K562 (cell line): Measurements from ENCODE around the gene USH1G. TPM values are rescaled to one million over a fixed set of nuclear protein-coding genes. Genes with fewer than 3 reads are reported as not detected.

Experiments
- ATAC-seq: fragments of 200-7000 bp; cut with Tn5 transposase; 3 replicates; pipeline ENCODE4 v1.9.1; 2020; ENCODE audit warnings: moderate library complexity
- BruUV-seq: library from RNA; stranded (reverse); fragments of 400-500 nt; replicated peaks from 2 replicates; lab custom pipeline; 2021; lab: Mats Ljungman, UMichigan
- CTCF ChIA-PET: fragments of 300-600 bp; formaldehyde crosslinking; extraction: SDS; loops from one replicate; lab custom pipeline; 2021; ENCODE audit warnings: low intra/inter-chr PET ratio; lab: Yijun Ruan, JAX
- POLR2A ChIA-PET: fragments of 300-600, 350-650 bp; sonication (Branson Sonifier 250); formaldehyde crosslinking; extraction: SDS; loops from one replicate; lab custom pipeline; 2021; ENCODE audit warnings: antibody characterized with exemption, inconsistent platforms; lab: Yijun Ruan, JAX
- DNase-seq, 4 experiments: peaks; one replicate each; pipeline versions ENCODE4 v3.0.0 to v3.0.0-alpha.2; 2011 to 2018; ENCODE audit warnings: low spot score in 3 of 4, mixed read lengths in 3 of 4; ENCODE audit errors: extremely low read depth in 1 of 4
- FAIRE-seq: peaks from 2 replicates; lab custom pipeline; 2011; peaks lifted over from hg19 to GRCh38; lab: Jason Lieb, UNC
- H2AFZ ChIP-seq: 2 replicates; pipeline ENCODE4 v1.6.0; 2011; ENCODE audit warnings: low read depth, low read length, control low read depth, inconsistent platforms
- H3K27ac ChIP-seq: fragments of 200-600 bp; 3 replicates; pipeline ENCODE4 v1.8.0; 2011; ENCODE audit warnings: low read depth, mild to moderate bottlenecking, control low read depth, inconsistent platforms, low read length, moderate library complexity, mixed read lengths; ENCODE audit errors: extremely low read depth
- H3K27me3 ChIP-seq, 2 experiments: fragments of 300-600 bp in 1 of 2; 2 replicates in 1 of 2; 3 replicates in 1 of 2; pipeline versions ENCODE4 v1.6.0 to v1.8.0; 2011; ENCODE audit warnings: inconsistent platforms in 2 of 2, low read length in 2 of 2, mild to moderate bottlenecking in 1 of 2, mixed read lengths in 1 of 2, moderate library complexity in 1 of 2; ENCODE audit not compliant: control insufficient read depth in 2 of 2, insufficient read depth in 2 of 2
- H3K36me3 ChIP-seq: fragments of 300-600 bp; 3 replicates; pipeline ENCODE4 v1.8.0; 2011; ENCODE audit warnings: mild to moderate bottlenecking, low read length, inconsistent platforms; ENCODE audit not compliant: control insufficient read depth, insufficient read depth
- H3K4me1 ChIP-seq, 2 experiments: fragments of 200-600 bp in 1 of 2; replicated peaks in 1 of 2; 2 replicates in 1 of 2; 3 replicates in 1 of 2; pipeline versions ENCODE4 v1.5.1 to v1.8.0; 2011; ENCODE audit warnings: inconsistent platforms in 2 of 2, low read length in 2 of 2, mild to moderate bottlenecking in 1 of 2, mixed read lengths in 1 of 2, moderate library complexity in 1 of 2; ENCODE audit not compliant: control insufficient read depth in 2 of 2, insufficient read depth in 2 of 2
- H3K4me2 ChIP-seq: 2 replicates; pipeline ENCODE4 v1.6.1; 2011; ENCODE audit warnings: low read length, control low read depth, inconsistent platforms, mixed read lengths; ENCODE audit not compliant: insufficient read depth
- H3K4me3 ChIP-seq: fragments of 200-600 bp; sonication (generic), shearing (Covaris generic); 2 replicates; pipeline ENCODE4 v1.5.1; 2016; ENCODE audit warnings: control low read depth, inconsistent platforms
- H3K79me2 ChIP-seq: fragments of 200-600 bp; 3 replicates; pipeline ENCODE4 v1.8.0; 2011; ENCODE audit warnings: low read length, inconsistent platforms; ENCODE audit not compliant: control insufficient read depth, insufficient read depth
- H3K9ac ChIP-seq, 2 experiments: 2 replicates each; pipeline versions ENCODE4 v1.6.0 to v1.6.1; 2011; ENCODE audit warnings: low read depth in 2 of 2, low read length in 2 of 2, control low read depth in 1 of 2, inconsistent platforms in 1 of 2, mild to moderate bottlenecking in 1 of 2, mixed read lengths in 1 of 2; ENCODE audit not compliant: insufficient read depth in 1 of 2
- H3K9me1 ChIP-seq: one replicate; pipeline ENCODE4 v1.6.0; 2011; ENCODE audit warnings: inconsistent platforms, mild to moderate bottlenecking, low read length, moderate library complexity; ENCODE audit not compliant: control insufficient read depth, insufficient read depth
- H3K9me3 ChIP-seq: replicated peaks from 2 replicates; pipeline ENCODE4 v1.5.1; 2011; ENCODE audit warnings: low read depth, low read length, inconsistent platforms; ENCODE audit not compliant: control insufficient read depth, insufficient read depth
- H4K20me1 ChIP-seq: replicated peaks from 2 replicates; pipeline ENCODE4 v1.6.1; 2011; ENCODE audit warnings: low read length, inconsistent platforms, mixed read lengths; ENCODE audit not compliant: control insufficient read depth, insufficient read depth
- ARID3B ChIP-seq: fragments of 250-450 bp; sonication (Bioruptor Pico); IDR thresholded peaks from 2 replicates; pipeline ENCODE4 v1.4.0; 2020; ENCODE audit warnings: borderline replicate concordance
- CLOCK ChIP-seq: fragments of 250-450 bp; sonication (Bioruptor Pico); IDR thresholded peaks from 2 replicates; pipeline ENCODE4 v1.4.0; 2020; ENCODE audit warnings: mild to moderate bottlenecking, moderate library complexity, borderline replicate concordance
- CREBBP ChIP-seq: IDR thresholded peaks from one replicate; pipeline ENCODE4 v1.6.1; 2012; ENCODE audit warnings: low read depth, mild to moderate bottlenecking, control low read depth, inconsistent platforms, low read length
- CTCF ChIP-seq, 3 experiments: IDR thresholded peaks in 2 of 3; conservative IDR thresholded peaks in 1 of 3; 2 replicates each; pipeline ENCODE4 v1.5.1; 2011 to 2012; ENCODE audit warnings: low read length in 3 of 3, mild to moderate bottlenecking in 3 of 3, control low read depth in 2 of 3, improper control_type of control experiment in 1 of 3, inconsistent platforms in 1 of 3, low read depth in 1 of 3, mixed read lengths in 1 of 3, moderate library complexity in 1 of 3; ENCODE audit not compliant: insufficient read depth in 2 of 3
- EZH2 ChIP-seq: IDR thresholded peaks from 2 replicates; pipeline ENCODE4 v1.6.1; 2012; ENCODE audit warnings: low read depth, mild to moderate bottlenecking, inconsistent platforms, low read length, borderline replicate concordance
- FUS ChIP-seq: fragments of 200-400 bp; formaldehyde crosslinking; optimal IDR thresholded peaks from 2 replicates; pipeline ENCODE3; 2017; ENCODE audit warnings: low read depth, low read length
- KLF6 ChIP-seq: fragments of 250-450 bp; sonication (Bioruptor Pico); IDR thresholded peaks from 2 replicates; pipeline ENCODE4 v1.4.0; 2020; ENCODE audit warnings: mild to moderate bottlenecking, moderate library complexity, borderline replicate concordance
- NR3C1 ChIP-seq: sonication (generic); formaldehyde crosslinking; IDR thresholded peaks from 2 replicates; pipeline ENCODE4 v1.8.1; 2022; ENCODE audit warnings: missing genetic modification reagents
- RCOR1 ChIP-seq, 2 experiments: IDR thresholded peaks; 2 replicates each; pipeline ENCODE4 v1.6.1; 2012; ENCODE audit warnings: low read depth in 2 of 2, low read length in 2 of 2, borderline replicate concordance in 1 of 2, improper control_type of control experiment in 1 of 2
- SETDB1 ChIP-seq: IDR thresholded peaks from one replicate; pipeline ENCODE4 v1.6.1; 2012; ENCODE audit warnings: low read length, control low read depth, inconsistent platforms
- SMARCE1 ChIP-seq: fragments of 450-650 bp; IDR thresholded peaks from 2 replicates; pipeline ENCODE4 v1.7.1; 2016; ENCODE audit warnings: mild to moderate bottlenecking
- SNIP1 ChIP-seq: fragments of 450-650 bp; IDR thresholded peaks from 2 replicates; pipeline ENCODE4 v1.7.1; 2017; ENCODE audit warnings: low read depth, mild to moderate bottlenecking
- TAF1 ChIP-seq: IDR thresholded peaks from 2 replicates; pipeline ENCODE4 v1.6.1; 2011; ENCODE audit warnings: mild to moderate bottlenecking, low read length, moderate library complexity; ENCODE audit not compliant: insufficient read depth, control insufficient read depth, severe bottlenecking; ENCODE audit errors: extremely low read depth
- ZNF324 ChIP-seq: fragments of 250-450 bp; sonication (Bioruptor Pico); IDR thresholded peaks from 2 replicates; pipeline ENCODE4 v1.4.0; 2020; ENCODE audit warnings: mild to moderate bottlenecking
- ZNF766 ChIP-seq: fragments of 200-800 bp; sonication (Bioruptor generic); conservative IDR thresholded peaks from 2 replicates; pipeline ENCODE4 v1.6.1; 2016; ENCODE audit warnings: missing genetic modification characterization, missing compliant biosample characterization
- ZNF778 ChIP-seq: fragments of 450-650 bp; formaldehyde crosslinking; IDR thresholded peaks from 2 replicates; pipeline ENCODE4 v1.4.0; 2020; ENCODE audit warnings: mild to moderate bottlenecking, moderate library complexity
- ZSCAN29 ChIP-seq: fragments of 450-650 bp; IDR thresholded peaks from 2 replicates; pipeline ENCODE4 v1.6.1; 2017
- WGBS: fragments of 100-300 bp; shearing (Covaris generic); methylation state at CpG from one replicate; pipeline ENCODE4 v1.1.6; 2016; ENCODE audit warnings: low coverage, mixed read lengths; ENCODE audit not compliant: insufficient coverage; ENCODE audit errors: missing lambda C conversion rate; 5-methylcytosine and 5-hydroxymethylcytosine counted together
- in situ Hi-C: fragments of 300-500 bp; cut with MboI; formaldehyde crosslinking; loops from 4 replicates; pipeline ENCODE4 v1.15.0; 2018; ENCODE audit warnings: inconsistent platforms, mixed read lengths
- intact Hi-C: fragments of 100-400 bp; cut with micrococcal nuclease; formaldehyde crosslinking; loops from 2 replicates; pipeline ENCODE4 v1.14.2; 2022
- polyA plus RNA-seq, 8 experiments: library from polyadenylated mRNA; depleted of rRNA in 4 of 8; stranded (reverse) in 5 of 8; unstranded in 3 of 8; fragments of >200 nt; fragmentation: Nextera tagmentation in 2 of 8; fragmentation: Illumina TruSeq in 1 of 8; extraction: Ambion mirVana in 2 of 8; extraction: Trizol in 1 of 8; gene quantifications; 2 replicates each; pipeline versions ENCODE4 v1.2.1 to v1.2.3, GENCODE V29; 2011 to 2014; ENCODE audit warnings: inconsistent platforms in 1 of 8, missing spikeins in 1 of 8
- total RNA-seq, 7 experiments: library from RNA; depleted of rRNA in 6 of 7; stranded (reverse); fragments of >200 nt in 6 of 7; fragmentation: Illumina TruSeq in 2 of 7; extraction: Trizol in 2 of 7; gene quantifications; 2 replicates each; pipeline versions ENCODE4 v1.2.1 to v1.2.3, GENCODE V29; 2011 to 2021; ENCODE audit warnings: low replicate concordance in 1 of 7

USH1G gene
- total and polyA plus RNA-seq, 9 of the 15 experiments (the other 6 are each of a cell fraction or from before 2014, with no cell fraction given), result 0.22 to 1.00 (median 0.64) TPM; not detected in 2

- intact Hi-C loops, result no loop called here
- H3K9me3 ChIP-seq, result no peaks in the 10 kb centered on the region
- no peak overlapping the region for H3K27ac ChIP-seq
- CTCF ChIA-PET, result no interaction called here
- POLR2A ChIA-PET, result interaction anchor here (1.0 to 1.5 kb wide), 3 partner anchors 10 to 23 kb away, joined by 3 read pairs; partner anchors contain the start of gene FADS6
- in situ Hi-C loops, result no loop called here
- ATAC-seq (no peak), DNase-seq (no peak), FAIRE-seq (no peak)
- no peak overlapping the region for H2AFZ ChIP-seq
- H3K4me2 ChIP-seq, result no peak overlapping the region
- no peak overlapping the region for H3K4me3 ChIP-seq
- H3K4me1 ChIP-seq, result peaks cover 2 to 34% of the 10 kb centered on the region in 2 experiments; a peak in 2 of 5 replicates
- H3K36me3 ChIP-seq, result no peaks in the 10 kb centered on the region
- BruUV-seq, result no TSS peak
- H3K79me2 ChIP-seq, result no peaks in the 10 kb centered on the region
- H3K9me1 ChIP-seq, result no peaks in the 10 kb centered on the region
- no peaks in the 10 kb centered on the region for H4K20me1 ChIP-seq
- H3K9ac ChIP-seq, result no peak overlapping the region
- WGBS, result 30% methylated on average over 11 of the region's 13 CpGs
- H3K27me3 ChIP-seq, result no peaks in the 10 kb centered on the region
- TF ChIP-seq CLOCK (CRISPR knock-in tag), result no peak
- TF ChIP-seq SMARCE1, result no peak
- no peak for TF ChIP-seq ZNF778
- TF ChIP-seq ZNF766 (CRISPR knock-in tag), result no peak
- no peak for TF ChIP-seq NR3C1 (CRISPR knock-in tag)
- no peak for TF ChIP-seq ARID3B (CRISPR knock-in tag)
- no peak for TF ChIP-seq ZNF324 (CRISPR knock-in tag)
- TF ChIP-seq CREBBP, result no peak
- TF ChIP-seq TAF1, result no peak
- TF ChIP-seq KLF6 (CRISPR knock-in tag), result no peak
- no peak for TF ChIP-seq RCOR1 (IDR thresholded peaks at IDR 0.05; ENCODE audit: borderline replicate concordance in 1 of 2, low read depth in 2 of 2, low read length in 2 of 2)
- no peak for TF ChIP-seq SNIP1
- no peak for TF ChIP-seq ZSCAN29
- TF ChIP-seq SETDB1, result no peak
- TF ChIP-seq CTCF (IDR thresholded peaks at IDR 0.05 in 2 of 3, conservative IDR thresholded peaks at IDR 0.05 in 1 of 3; ENCODE audit: insufficient read depth in 2 of 3, low read depth in 1 of 3, low read length in 3 of 3), result no peak
- no peak for TF ChIP-seq EZH2
- TF ChIP-seq FUS, result no peak
Observed at GRCh38 chr17:74916136-74916850, 6.8 kb downstream of the USH1G start.
